HepG2 (cell line): Measurements from ENCODE around the gene CCDC142. TPM values are rescaled to one million over a fixed set of nuclear protein-coding genes. Genes with fewer than 3 reads are reported as not detected.

Source experiments
- ELF3 ChIP-seq: IDR thresholded peaks from 2 replicates; pipeline ENCODE4 v1.6.1; 2016; ENCODE audit warnings: missing genetic modification reagents, missing compliant biosample characterization
- HHEX ChIP-seq: IDR thresholded peaks from 2 replicates; pipeline ENCODE4 v1.6.1; 2016; ENCODE audit warnings: control low read depth
- REPIN1 ChIP-seq: sonication (generic); formaldehyde crosslinking; IDR thresholded peaks from 2 replicates; pipeline ENCODE4 v1.8.0; 2022; ENCODE audit warnings: missing genetic modification reagents, low read depth, mild to moderate bottlenecking, borderline replicate concordance
- SUZ12 ChIP-seq: fragments of 150-350 bp; IDR thresholded peaks from 2 replicates; pipeline ENCODE4 v1.6.1; 2014; ENCODE audit warnings: low read depth, low read length
- U2AF1 ChIP-seq: fragments of 200-400 bp; formaldehyde crosslinking; optimal IDR thresholded peaks from 2 replicates; pipeline ENCODE3; 2017; ENCODE audit warnings: mild to moderate bottlenecking, low read depth, low read length
- XBP1 ChIP-seq: sonication (generic); formaldehyde crosslinking; IDR thresholded peaks from 2 replicates; pipeline ENCODE4 v1.5.0; 2020; ENCODE audit warnings: missing genetic modification reagents
- ZNF136 ChIP-seq: sonication (generic); formaldehyde crosslinking; IDR thresholded peaks from 2 replicates; pipeline ENCODE4 v1.8.1; 2022; ENCODE audit warnings: low read depth, mild to moderate bottlenecking, moderate library complexity, missing genetic modification reagents
- ZNF451 ChIP-seq: sonication (generic); formaldehyde crosslinking; IDR thresholded peaks from 2 replicates; pipeline ENCODE4 v1.5.0; 2020; ENCODE audit warnings: mild to moderate bottlenecking, missing genetic modification reagents
- ZNF841 ChIP-seq: sonication (generic); formaldehyde crosslinking; IDR thresholded peaks from 2 replicates; pipeline ENCODE4 v1.8.1; 2023; ENCODE audit warnings: missing genetic modification reagents, borderline replicate concordance
- polyA plus RNA-seq, 8 experiments: library from polyadenylated mRNA; depleted of rRNA in 3 of 8; stranded (reverse) in 7 of 8; unstranded in 1 of 8; fragments of >200 nt; fragmentation: Illumina TruSeq in 4 of 8; extraction: Trizol in 4 of 8; gene quantifications; 2 replicates each; pipeline versions ENCODE4 v1.2.1 to v1.2.3, GENCODE V29; 2011 to 2016; ENCODE audit warnings: low read depth in 4 of 8, missing spikeins in 1 of 8, mixed read lengths in 1 of 8; ENCODE audit not compliant: insufficient read depth in 1 of 8
- total RNA-seq, 5 experiments: library from RNA; depleted of rRNA; stranded (reverse); fragments of >200 nt; fragmentation: Illumina TruSeq; extraction: Trizol; gene quantifications; 2 replicates each; pipeline ENCODE4 v1.2.3, GENCODE V29; 2016; ENCODE audit warnings: low read depth in 1 of 5
- TF ChIP-seq, protein P1 (sequence below): IDR thresholded peaks from 2 replicates; pipeline ENCODE4 v1.6.1; 2016; ENCODE audit warnings: missing genetic modification reagents, missing compliant biosample characterization
- TF ChIP-seq, protein P2 (sequence below): sonication (generic); formaldehyde crosslinking; conservative IDR thresholded peaks from 2 replicates; pipeline ENCODE4 v1.4.0; 2020; ENCODE audit warnings: missing genetic modification reagents
- TF ChIP-seq, protein P3 (sequence below), 2 experiments: fragments of 450-650 bp in 1 of 2; sonication (generic) in 1 of 2; formaldehyde crosslinking in 1 of 2; IDR thresholded peaks; 2 replicates each; pipeline versions ENCODE4 v1.6.1 to v1.8.0; 2016 to 2022; ENCODE audit warnings: antibody characterized with exemption in 1 of 2, mild to moderate bottlenecking in 1 of 2, missing genetic modification reagents in 1 of 2
- TF ChIP-seq, protein P4 (sequence below): sonication (generic); formaldehyde crosslinking; IDR thresholded peaks from 2 replicates; pipeline ENCODE4 v1.5.0; 2020; ENCODE audit warnings: mild to moderate bottlenecking, missing genetic modification reagents, borderline replicate concordance

Gene CCDC142
- total and polyA plus RNA-seq, 2 of the 13 experiments (the other 11 are each of a cell fraction or from before 2014, with no cell fraction given): 14.7 to 30.4 TPM

DNA sequence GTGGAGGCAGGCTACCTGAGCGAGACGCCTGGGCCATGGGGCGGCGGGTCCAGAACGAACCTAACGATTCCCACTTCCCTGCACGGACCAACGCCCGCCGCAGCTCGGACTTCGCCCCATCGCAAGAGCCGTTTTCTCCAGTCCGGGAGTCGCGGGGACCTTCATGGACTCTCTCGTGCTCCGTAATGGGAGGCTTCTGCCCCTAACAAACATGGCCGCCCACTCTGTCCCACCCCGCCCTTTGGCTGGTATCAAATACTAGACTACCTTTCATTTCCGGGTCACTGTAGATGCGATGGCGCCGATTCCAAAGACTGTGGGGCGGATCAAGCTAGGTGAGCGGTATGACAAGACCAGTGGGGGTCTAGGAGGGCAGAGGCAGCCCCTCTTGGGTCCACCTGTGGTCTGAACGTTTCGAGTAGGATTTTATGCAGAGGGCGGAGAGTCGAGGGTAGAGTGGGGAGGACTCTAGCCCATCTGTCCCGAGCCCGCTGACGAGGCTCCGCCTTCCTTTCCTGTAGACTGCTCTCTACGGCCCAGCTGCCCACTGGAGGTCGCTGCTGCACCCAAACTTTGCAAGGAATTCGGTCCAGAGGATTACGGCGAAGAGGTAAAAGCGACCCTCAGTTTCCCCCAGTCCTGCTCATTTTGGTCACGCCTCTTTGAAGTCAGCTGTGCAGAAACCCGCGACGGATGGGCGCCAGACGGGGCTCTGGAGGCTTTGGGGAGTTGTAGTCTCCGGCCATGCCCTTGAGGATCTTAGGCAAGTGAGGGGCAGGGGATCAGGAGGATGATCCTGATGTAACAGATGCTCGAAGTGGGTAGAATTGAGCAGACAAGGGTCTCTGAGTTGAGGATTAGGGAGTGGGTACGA lies at the start of gene CCDC142, which contains the start of gene TTC31 (continued):
- TF ChIP-seq REPIN1 (CRISPR knock-in tag): peak; percentile 90
- TF ChIP-seq SUZ12: 0 out of 2 replicates have a peak, but pooled peaks have one; percentile 1
- TF ChIP-seq U2AF1: peak; percentile 86
- peak; percentile 80 for TF ChIP-seq ELF3
- TF ChIP-seq, protein P1, sequence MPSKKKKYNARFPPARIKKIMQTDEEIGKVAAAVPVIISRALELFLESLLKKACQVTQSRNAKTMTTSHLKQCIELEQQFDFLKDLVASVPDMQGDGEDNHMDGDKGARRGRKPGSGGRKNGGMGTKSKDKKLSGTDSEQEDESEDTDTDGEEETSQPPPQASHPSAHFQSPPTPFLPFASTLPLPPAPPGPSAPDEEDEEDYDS (CRISPR knock-in tag): peak; percentile 90
- no peak for TF ChIP-seq ZNF841
- TF ChIP-seq, protein P2, sequence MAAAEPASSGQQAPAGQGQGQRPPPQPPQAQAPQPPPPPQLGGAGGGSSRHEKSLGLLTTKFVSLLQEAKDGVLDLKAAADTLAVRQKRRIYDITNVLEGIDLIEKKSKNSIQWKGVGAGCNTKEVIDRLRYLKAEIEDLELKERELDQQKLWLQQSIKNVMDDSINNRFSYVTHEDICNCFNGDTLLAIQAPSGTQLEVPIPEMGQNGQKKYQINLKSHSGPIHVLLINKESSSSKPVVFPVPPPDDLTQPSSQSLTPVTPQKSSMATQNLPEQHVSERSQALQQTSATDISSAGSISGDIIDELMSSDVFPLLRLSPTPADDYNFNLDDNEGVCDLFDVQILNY (CRISPR knock-in tag): no peak
- TF ChIP-seq XBP1 (CRISPR knock-in tag): no peak
- TF ChIP-seq, protein P3, sequence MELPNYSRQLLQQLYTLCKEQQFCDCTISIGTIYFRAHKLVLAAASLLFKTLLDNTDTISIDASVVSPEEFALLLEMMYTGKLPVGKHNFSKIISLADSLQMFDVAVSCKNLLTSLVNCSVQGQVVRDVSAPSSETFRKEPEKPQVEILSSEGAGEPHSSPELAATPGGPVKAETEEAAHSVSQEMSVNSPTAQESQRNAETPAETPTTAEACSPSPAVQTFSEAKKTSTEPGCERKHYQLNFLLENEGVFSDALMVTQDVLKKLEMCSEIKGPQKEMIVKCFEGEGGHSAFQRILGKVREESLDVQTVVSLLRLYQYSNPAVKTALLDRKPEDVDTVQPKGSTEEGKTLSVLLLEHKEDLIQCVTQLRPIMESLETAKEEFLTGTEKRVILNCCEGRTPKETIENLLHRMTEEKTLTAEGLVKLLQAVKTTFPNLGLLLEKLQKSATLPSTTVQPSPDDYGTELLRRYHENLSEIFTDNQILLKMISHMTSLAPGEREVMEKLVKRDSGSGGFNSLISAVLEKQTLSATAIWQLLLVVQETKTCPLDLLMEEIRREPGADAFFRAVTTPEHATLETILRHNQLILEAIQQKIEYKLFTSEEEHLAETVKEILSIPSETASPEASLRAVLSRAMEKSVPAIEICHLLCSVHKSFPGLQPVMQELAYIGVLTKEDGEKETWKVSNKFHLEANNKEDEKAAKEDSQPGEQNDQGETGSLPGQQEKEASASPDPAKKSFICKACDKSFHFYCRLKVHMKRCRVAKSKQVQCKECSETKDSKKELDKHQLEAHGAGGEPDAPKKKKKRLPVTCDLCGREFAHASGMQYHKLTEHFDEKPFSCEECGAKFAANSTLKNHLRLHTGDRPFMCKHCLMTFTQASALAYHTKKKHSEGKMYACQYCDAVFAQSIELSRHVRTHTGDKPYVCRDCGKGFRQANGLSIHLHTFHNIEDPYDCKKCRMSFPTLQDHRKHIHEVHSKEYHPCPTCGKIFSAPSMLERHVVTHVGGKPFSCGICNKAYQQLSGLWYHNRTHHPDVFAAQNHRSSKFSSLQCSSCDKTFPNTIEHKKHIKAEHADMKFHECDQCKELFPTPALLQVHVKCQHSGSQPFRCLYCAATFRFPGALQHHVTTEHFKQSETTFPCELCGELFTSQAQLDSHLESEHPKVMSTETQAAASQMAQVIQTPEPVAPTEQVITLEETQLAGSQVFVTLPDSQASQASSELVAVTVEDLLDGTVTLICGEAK (IDR thresholded peaks at IDR 0.05): peak; percentile 55
- TF ChIP-seq, protein P3 (CRISPR knock-in tag; IDR thresholded peaks at IDR 0.05): peak; percentile 64; the same call in 1 of the 2 replicates
- peak; percentile 74 for TF ChIP-seq ZNF136 (CRISPR knock-in tag)
- peak; percentile 65; the same call in 1 of the 2 replicates for TF ChIP-seq ZNF451 (CRISPR knock-in tag)
- TF ChIP-seq, protein P4, sequence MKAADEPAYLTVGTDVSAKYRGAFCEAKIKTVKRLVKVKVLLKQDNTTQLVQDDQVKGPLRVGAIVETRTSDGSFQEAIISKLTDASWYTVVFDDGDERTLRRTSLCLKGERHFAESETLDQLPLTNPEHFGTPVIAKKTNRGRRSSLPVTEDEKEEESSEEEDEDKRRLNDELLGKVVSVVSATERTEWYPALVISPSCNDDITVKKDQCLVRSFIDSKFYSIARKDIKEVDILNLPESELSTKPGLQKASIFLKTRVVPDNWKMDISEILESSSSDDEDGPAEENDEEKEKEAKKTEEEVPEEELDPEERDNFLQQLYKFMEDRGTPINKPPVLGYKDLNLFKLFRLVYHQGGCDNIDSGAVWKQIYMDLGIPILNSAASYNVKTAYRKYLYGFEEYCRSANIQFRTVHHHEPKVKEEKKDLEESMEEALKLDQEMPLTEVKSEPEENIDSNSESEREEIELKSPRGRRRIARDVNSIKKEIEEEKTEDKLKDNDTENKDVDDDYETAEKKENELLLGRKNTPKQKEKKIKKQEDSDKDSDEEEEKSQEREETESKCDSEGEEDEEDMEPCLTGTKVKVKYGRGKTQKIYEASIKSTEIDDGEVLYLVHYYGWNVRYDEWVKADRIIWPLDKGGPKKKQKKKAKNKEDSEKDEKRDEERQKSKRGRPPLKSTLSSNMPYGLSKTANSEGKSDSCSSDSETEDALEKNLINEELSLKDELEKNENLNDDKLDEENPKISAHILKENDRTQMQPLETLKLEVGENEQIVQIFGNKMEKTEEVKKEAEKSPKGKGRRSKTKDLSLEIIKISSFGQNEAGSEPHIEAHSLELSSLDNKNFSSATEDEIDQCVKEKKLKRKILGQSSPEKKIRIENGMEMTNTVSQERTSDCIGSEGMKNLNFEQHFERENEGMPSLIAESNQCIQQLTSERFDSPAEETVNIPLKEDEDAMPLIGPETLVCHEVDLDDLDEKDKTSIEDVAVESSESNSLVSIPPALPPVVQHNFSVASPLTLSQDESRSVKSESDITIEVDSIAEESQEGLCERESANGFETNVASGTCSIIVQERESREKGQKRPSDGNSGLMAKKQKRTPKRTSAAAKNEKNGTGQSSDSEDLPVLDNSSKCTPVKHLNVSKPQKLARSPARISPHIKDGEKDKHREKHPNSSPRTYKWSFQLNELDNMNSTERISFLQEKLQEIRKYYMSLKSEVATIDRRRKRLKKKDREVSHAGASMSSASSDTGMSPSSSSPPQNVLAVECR (CRISPR knock-in tag): peak; percentile 95
- peak; percentile 58; the same call in 1 of the 2 replicates for TF ChIP-seq HHEX (CRISPR knock-in tag)
